GM21360 (cell line): ENCODE results near the gene MPST.

Experiments
- ATAC-seq: cut with Tn5 transposase; IDR thresholded peaks from one replicate; pipeline ENCODE4 v1.9.1; 2021; ENCODE audit warnings: mild to moderate bottlenecking, moderate library complexity; ENCODE audit not compliant: unreplicated experiment

MPST gene

GRCh38 chr22:37021710-37022482 is 2.4 kb downstream of the MPST start:
- no peak for ATAC-seq

DNA sequence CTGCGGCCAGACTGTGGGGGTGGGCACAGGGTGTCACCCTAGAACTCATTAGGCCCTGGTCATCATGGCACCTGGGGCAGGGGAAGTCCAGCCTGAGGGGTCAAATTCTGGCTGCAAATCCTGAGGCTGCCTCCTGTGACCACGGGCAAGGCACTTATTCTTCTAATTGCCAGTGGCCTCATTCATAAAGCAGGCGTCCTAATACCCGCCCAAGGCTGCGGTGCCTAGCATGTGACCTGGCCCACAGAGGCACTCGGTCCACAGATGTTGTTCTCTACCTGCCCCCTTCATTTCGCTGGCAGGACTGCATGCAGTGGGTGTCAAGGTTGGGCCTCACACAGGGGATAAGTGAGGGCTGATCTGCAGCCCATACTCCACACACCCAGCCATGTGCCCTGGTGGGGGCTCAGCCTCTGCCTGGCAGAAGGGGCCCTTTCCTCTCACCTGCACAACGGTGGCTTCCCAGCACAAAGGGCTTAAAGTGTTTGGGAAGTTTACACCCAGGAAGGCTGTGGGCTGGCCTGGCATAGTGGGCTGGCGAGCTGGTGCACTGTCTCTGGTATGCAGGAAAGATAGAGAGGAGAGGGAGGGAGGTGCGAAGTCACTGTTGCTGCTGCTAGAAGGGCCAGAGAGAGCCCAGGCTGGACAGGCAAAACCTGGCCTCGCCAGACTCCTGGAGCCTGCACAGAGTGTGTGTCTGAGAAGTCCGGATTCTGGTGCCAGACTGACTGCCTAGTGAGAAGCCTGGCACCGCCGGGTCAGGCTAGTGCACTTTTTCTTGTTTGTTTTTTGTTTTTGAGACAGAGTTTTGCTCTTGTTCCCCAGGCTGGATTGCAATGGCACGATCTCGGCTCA is 3.2 kb downstream of the MPST start:
- no peak for ATAC-seq

- ATAC-seq: no peak
Observed at GRCh38 chr22:37023743-37024338, 4.3 kb downstream of the MPST start.

- no peak for ATAC-seq
Observed at GRCh38 chr22:37024339-37025157, 5.0 kb downstream of the MPST start.

- ATAC-seq: no peak
Observed at GRCh38 chr22:37025500-37026070, 6.0 kb downstream of the MPST start.

DNA sequence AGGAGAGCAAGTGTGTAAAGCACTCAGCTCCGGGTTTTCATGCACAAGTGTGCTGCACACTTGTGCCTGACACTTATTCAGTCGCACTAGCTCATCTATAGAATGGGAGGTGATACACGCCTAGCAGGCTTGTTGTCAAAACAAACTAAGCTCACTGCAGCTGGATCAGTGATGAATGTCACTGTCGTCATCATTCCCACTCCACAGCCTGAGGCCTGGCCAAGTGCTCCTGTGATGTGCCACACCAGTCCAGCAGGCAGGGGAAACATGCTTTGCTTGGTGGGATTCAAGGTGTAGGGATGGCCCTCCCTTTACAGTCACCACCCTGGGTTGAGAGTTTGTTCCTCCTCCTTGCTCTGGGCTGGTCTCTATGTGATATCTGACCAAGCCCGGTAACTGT is 6.8 kb downstream of the MPST start:
- ATAC-seq: no peak

DNA sequence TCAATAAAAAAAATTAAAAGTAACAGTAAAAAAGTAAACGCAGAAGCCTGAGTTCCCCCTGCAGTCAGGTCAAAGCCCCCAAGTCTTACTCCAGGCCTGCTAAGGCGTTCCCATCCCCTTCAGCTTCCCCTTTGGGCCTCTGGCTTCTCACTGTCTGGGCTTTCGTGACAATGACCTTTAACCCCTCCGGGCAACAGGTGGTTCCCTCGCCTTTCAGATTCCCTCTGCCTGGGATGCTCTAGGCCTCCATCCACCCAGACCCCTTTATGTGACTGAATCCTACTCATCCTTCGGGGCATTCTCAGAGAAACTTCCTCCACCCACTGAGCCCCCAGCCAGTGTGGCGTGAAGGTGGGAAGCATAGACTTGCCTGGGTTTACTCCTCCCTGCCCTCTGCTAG is 8.0 kb downstream of the MPST start:
- no peak for ATAC-seq

DNA sequence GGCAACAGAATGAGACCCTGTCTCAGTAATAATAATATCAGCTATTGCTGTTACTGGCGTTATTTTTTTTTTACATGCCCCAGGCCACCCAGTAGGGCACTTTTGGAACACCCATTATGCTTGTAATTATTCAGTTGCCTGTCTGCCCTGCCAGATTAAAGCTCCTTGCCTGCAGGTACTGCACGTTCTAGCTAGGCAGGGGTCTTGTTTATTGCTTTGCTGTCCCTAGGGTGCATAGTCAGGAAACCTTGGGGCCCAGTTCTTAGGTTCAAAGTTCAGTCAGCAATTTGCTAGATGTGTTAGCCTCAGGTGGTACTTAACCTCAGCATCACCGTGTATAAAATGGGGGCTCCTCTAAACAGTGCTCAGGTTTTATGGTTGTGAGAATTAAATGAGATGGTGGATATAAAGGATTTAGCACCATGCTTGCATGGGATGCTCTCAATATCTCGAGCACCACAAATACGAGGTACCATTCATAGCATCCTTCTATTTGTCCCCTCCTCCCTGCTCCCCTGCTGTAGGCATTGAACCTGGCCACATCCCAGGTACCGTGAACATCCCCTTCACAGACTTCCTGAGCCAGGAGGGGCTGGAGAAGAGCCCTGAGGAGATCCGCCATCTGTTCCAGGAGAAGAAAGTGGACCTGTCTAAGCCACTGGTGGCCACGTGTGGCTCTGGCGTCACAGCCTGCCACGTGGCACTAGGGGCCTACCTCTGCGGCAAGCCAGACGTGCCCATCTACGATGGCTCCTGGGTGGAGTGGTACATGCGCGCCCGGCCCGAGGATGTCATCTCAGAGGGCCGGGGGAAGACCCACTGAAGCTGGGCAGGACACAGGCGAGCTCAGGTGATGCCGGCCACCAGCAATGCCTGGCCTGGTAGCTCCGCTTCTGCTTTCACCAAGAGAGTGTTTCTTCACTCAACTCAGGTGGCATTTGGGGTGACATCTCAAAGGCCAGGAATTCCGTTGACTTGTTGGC is 9.4 kb downstream of the MPST start:
- ATAC-seq: no peak

GRCh38 chr22:37030560-37031281 is 11.2 kb downstream of the MPST start:
- ATAC-seq: no peak

DNA sequence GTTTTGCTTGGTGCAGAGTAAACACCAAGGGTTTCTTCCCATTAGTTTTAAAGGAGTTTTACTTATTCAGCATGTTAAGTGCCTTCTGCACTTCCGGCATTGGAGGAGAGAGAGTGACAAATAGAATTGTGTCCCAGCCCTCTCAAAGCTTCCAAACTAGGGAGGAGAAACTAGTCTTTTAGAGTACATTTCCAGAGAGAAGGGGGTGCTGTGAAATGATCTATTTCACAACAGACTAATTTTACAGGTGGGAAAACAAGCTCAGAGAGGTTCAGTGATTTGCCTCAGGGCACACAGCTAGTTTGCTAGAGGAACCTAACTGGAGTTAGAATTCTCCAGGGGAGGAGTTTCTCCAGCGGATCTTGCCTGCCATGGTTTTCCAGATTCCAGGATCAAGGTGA is 12.6 kb downstream of the MPST start:
- no peak for ATAC-seq

- no peak for ATAC-seq
Observed at GRCh38 chr22:37032535-37033460, 13.3 kb downstream of the MPST start.

DNA sequence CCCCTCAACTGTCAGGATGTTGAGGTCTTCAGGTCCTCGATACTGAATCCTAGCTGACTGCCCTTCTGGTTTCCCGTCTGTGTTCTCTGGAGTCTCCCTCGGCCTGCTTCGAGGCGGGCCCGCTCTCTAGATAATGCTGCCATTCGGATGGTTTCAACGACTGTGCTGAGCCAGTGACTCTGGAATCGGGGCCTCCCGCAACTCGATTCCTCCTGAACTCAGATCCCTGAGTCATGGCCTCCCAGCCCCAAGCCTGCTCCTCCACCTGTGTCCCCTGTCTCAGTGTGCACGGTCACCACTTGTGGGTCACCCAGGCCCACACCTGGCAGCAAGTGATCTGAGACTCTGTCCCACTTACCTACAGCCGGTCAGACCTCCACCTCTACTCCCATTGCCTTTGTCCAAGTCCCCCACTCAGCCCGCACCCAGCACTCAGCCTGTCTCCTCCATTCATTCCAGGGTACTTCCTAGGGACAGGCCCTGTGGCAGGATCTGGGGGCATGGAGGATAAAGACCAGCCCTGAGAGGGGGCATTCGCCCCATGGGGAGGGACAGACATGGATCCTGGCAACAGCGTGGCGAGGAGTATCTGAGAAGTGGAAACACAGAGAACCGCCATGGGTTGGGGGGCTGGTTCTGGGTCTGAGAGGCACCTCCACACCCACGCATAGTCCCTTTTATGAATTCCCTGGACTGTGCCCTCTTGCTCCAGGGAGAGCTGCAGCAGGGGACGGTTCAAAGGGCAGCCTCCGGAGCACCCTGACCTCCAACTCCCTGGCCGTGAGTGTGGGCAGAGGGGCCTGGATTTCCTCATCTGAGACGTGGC is 14.3 kb downstream of the MPST start:
- no peak for ATAC-seq

GRCh38 chr22:37036655-37037377 is 17.3 kb downstream of the MPST start:
- no peak for ATAC-seq

DNA sequence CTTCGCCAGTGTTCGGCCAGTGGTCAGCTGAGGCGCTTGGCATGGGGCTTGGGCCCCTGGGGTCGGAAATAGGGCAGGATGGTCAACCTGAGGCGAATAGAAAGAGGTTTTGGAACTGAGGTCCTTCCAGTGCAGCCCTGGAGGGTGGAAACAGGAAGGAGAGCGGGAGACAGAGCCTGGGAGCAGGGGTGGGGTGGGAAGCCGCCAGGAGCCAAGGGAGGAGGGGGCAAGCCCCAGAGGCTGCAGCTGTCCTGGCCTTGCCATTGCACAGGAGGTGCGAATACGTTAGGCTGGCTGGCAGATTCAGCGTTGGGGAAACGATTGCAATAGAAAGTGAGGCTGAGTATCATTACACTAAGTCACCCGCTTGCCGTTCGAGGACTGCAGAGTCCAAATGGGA is 18.1 kb downstream of the MPST start:
- ATAC-seq: no peak

DNA sequence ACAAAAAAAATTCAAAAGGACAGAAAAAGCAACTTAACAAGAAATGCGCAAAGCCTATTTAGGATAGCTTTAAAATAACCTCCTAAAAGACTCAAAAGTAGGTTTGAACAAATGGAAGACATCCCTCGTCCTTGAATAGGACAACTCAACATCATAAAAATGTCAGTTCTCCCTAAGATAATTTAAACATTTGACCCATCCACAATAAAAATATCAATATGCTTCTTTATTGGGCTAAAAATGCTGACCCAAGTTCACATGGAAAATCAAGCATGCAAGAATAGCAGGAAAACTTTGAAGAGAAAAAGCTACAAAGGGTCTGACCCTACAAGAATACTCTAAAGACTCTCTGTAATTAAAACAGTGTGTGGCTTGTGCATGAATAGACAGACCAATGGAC is 19.9 kb downstream of the MPST start:
- no peak for ATAC-seq

DNA sequence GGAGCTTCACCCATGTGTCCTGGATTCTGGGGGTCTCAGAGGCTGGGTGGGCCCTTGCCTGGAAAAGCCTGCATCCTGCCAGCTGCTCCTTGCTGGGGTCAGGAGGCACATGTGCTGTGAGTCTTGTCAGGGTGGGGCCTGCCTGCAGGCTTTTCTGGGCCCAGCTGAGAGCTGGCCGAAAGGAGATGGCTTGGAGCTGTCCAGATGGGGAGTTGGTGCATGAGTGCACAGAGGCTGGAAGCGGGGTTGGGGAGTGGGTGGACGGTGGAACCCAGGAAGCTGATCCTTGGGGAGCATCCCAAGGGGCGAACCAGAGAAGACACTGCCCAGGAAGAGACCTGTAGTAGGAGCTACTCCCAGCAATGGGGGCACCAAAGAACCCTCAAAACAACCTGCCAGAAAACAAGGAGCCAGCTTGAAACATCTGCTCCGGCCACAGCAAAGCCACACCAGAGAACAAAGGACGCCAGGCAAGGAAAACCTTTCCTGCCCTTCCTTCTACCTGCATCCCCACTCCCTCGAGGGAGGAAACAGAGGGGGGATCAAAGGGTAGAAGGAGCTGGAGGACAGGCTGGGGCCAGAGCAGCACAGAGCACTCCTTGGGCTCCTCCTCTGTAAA is 23.8 kb downstream of the MPST start:
- no peak for ATAC-seq
